NT2/D1 (cell line): ENCODE results near the gene PHB1.

ENCODE experiments used
- SUZ12 ChIP-seq: IDR thresholded peaks from 2 replicates; pipeline ENCODE4 v1.6.1; 2011; ENCODE audit not compliant: insufficient read length, insufficient read depth; ENCODE audit errors: extremely low read depth
- YY1 ChIP-seq: IDR thresholded peaks from 2 replicates; pipeline ENCODE4 v1.6.1; 2011; ENCODE audit not compliant: insufficient read length, insufficient read depth
- ZNF274 ChIP-seq: IDR thresholded peaks from 2 replicates; pipeline ENCODE4 v1.6.1; 2011; ENCODE audit warnings: mild to moderate bottlenecking, low read depth, low read length

- no peak for TF ChIP-seq ZNF274
- TF ChIP-seq SUZ12, result no peak
- no peak for TF ChIP-seq YY1
Observed at GRCh38 chr17:49403514-49404289, 11.0 kb downstream of the PHB1 start.
